Calu3 (cell line): Measurements from ENCODE around the gene ZBTB33. TPM values are rescaled to one million over a fixed set of nuclear protein-coding genes. Genes with fewer than 3 reads are reported as not detected.

ENCODE experiments used
- BruUV-seq: library from RNA; stranded (reverse); fragments of 400-500 nt; replicated peaks from 2 replicates; lab custom pipeline; 2021; lab: Mats Ljungman, UMichigan
- CTCF ChIA-PET: fragments of 300-600 bp; sonication (Branson Sonifier 250); formaldehyde crosslinking; loops from one replicate; lab custom pipeline; 2022; ENCODE audit warnings: antibody characterized with exemption; lab: Charles Lee
- DNase-seq: peaks from one replicate; pipeline ENCODE4 v3.0.0; 2022
- H3K27ac Mint-ChIP-seq: one replicate; pipeline ENCODE4 v1.8.0; 2022; ENCODE audit warnings: mixed read lengths; ENCODE audit not compliant: unreplicated experiment
- H3K27me3 Mint-ChIP-seq: one replicate; pipeline ENCODE4 v1.8.0; 2022; ENCODE audit warnings: mixed read lengths; ENCODE audit not compliant: unreplicated experiment
- H3K36me3 Mint-ChIP-seq: one replicate; pipeline ENCODE4 v1.8.0; 2022; ENCODE audit warnings: mild to moderate bottlenecking, moderate library complexity, mixed read lengths; ENCODE audit not compliant: insufficient read depth, unreplicated experiment
- H3K4me1 Mint-ChIP-seq: one replicate; pipeline ENCODE4 v1.8.0; 2022; ENCODE audit warnings: mild to moderate bottlenecking, low read depth, mixed read lengths; ENCODE audit not compliant: unreplicated experiment
- H3K4me3 Mint-ChIP-seq: one replicate; pipeline ENCODE4 v1.8.0; 2022; ENCODE audit warnings: mild to moderate bottlenecking, low read depth, moderate library complexity, mixed read lengths; ENCODE audit not compliant: unreplicated experiment
- H3K9me3 Mint-ChIP-seq: one replicate; pipeline ENCODE4 v1.8.0; 2022; ENCODE audit warnings: low read depth, mixed read lengths; ENCODE audit not compliant: unreplicated experiment
- CTCF ChIP-seq: fragments of 200-600 bp; IDR thresholded peaks from one replicate; pipeline ENCODE4 v1.8.0; 2022; ENCODE audit warnings: antibody characterized with exemption; ENCODE audit not compliant: unreplicated experiment
- intact Hi-C: fragments of 100-400 bp; cut with micrococcal nuclease; formaldehyde crosslinking; loops from one replicate; pipeline ENCODE4 v1.10.0; 2022; ENCODE audit not compliant: unreplicated experiment
- total RNA-seq: library from RNA; stranded (reverse); gene quantifications from 2 replicates; pipeline ENCODE4 v1.2.3, GENCODE V29; 2022

Gene ZBTB33
- total RNA-seq, 1 experiment from 2014 or later: 22.7 TPM

DNA sequence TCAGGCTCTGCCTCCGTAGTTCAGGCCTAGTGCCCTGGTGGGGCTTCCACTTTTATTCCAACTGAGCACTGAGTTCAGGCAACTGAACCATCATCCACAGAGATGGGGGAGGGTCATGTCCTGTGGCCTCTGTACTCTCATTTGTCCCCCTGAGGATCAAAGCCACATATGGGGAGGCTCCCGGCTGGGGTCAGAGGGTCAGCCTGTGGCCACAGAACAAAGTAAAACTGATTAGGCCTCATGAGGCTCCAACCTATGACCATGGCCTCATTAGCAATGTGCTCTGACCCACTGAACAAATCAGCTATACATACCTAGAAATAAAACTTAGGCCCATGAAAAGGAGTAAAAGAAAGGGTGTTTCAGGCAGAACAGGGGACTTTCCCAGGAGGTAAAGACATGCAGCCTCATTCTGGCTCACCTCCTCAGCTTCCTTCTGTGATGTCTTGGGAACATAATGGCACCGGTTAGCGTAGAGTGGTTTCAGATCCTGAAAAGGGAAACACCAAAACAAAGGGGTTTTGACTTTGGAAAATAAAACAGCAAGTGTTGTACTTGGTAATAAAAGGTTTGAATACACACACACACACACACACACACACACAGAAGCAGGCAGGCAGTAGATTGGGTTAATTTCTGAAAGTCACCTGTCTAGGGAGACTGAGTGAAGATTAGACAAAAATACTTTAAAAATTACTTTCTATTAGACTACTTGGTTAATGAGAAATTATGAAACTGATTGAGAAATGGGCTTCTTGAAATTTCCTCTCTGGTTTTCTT is 36.3 kb downstream of the ZBTB33 start:
- no TSS peak for BruUV-seq
- intact Hi-C loops: no loop called here

GRCh38 chrX:120287513-120288112 is 37.0 kb downstream of the ZBTB33 start:
- no peak overlapping the region for H3K4me3 Mint-ChIP-seq
- no TSS peak for BruUV-seq
- no peaks in the 10 kb centered on the region for H3K4me1 Mint-ChIP-seq
- H3K36me3 Mint-ChIP-seq: no peaks in the 10 kb centered on the region
- CTCF ChIA-PET: no interaction called here
- no peaks in the 10 kb centered on the region for H3K9me3 Mint-ChIP-seq
- no peak overlapping the region for H3K27ac Mint-ChIP-seq
- no peak for TF ChIP-seq CTCF
- H3K27me3 Mint-ChIP-seq: peaks cover 32% of the 10 kb centered on the region
- no peak for DNase-seq
- intact Hi-C loops: no loop called here

More for the DNA sequence above, 36.3 kb downstream of the ZBTB33 start:
- TF ChIP-seq CTCF: no peak
- DNase-seq: no peak
- peaks cover 36% of the 10 kb centered on the region for H3K27me3 Mint-ChIP-seq
- H3K4me3 Mint-ChIP-seq: no peak overlapping the region
- CTCF ChIA-PET: no interaction called here
- no peaks in the 10 kb centered on the region for H3K4me1 Mint-ChIP-seq
- H3K27ac Mint-ChIP-seq: no peak overlapping the region
- H3K36me3 Mint-ChIP-seq: no peaks in the 10 kb centered on the region
- H3K9me3 Mint-ChIP-seq: no peaks in the 10 kb centered on the region

DNA sequence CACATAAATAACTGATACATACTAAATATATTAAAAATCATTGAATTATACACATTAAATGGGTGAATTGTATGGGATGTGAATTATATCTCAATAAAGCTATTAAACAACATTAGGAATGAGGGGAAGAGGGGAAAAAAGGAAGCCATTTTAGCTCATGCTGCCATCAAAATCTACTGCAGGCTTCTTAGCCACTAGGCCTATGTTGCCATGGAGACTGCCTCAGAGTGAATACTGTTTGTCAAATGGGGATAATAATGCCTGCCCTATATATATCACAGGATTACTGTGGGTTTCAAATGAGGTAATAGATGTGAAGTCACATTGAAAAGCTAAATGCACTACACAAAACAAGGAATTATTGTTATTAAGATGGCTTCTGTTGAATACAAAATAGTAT is 39.5 kb downstream of the ZBTB33 start:
- Mint-ChIP-seq H3K36me3 (no peaks in the 10 kb centered on the region), H3K4me1 (no peaks in the 10 kb centered on the region), H3K4me3 (no peak overlapping the region), H3K27me3 (peaks cover 7% of the 10 kb centered on the region), H3K9me3 (no peaks in the 10 kb centered on the region), H3K27ac (no peak overlapping the region)
- intact Hi-C loops: no loop called here
- BruUV-seq: no TSS peak
- no peak for DNase-seq
- CTCF ChIA-PET: interaction anchor here (0.6 kb wide), 1 partner anchor 162 kb away, joined by 3 read pairs; no protein-coding TSS in a partner anchor
- no peak for TF ChIP-seq CTCF

DNA sequence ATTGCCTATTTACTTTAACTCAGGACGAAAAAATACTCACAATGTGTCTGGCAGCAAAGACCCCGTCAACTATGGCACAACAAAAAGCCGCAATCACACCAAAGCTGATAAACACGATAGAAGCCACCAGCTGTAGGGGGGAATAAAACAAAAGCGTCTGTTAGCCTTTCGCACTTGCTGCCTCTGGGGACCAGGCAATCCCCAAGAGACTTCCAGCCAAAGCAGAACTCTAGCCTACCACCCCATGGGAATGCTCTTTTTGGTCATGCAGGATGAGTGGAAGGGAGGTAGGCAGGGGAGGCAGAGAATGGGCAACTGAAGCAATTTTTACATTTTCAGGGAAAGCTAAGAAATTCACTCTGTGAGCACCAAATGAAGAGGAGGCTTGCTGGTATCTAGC is 40.6 kb downstream of the ZBTB33 start:
- TF ChIP-seq CTCF: no peak
- CTCF ChIA-PET: no interaction called here
- no peak for DNase-seq
- intact Hi-C loops: no loop called here
- no peaks in the 10 kb centered on the region for H3K9me3 Mint-ChIP-seq
- no peak overlapping the region for H3K27ac Mint-ChIP-seq
- H3K27me3 Mint-ChIP-seq: no peaks in the 10 kb centered on the region
- no peaks in the 10 kb centered on the region for H3K4me1 Mint-ChIP-seq
- no peaks in the 10 kb centered on the region for H3K36me3 Mint-ChIP-seq
- no peak overlapping the region for H3K4me3 Mint-ChIP-seq
- BruUV-seq: no TSS peak
